Measurements from ENCODE around the gene ERICH4. TPM values are rescaled to one million over a fixed set of nuclear protein-coding genes. Genes with fewer than 3 reads are reported as not detected.

ERICH4 gene
- not detected in 2 replicates for total RNA-seq

GRCh38 chr19:41442473-41443355 is at the start of gene ERICH4:
Gene ERICH4 (plus strand): TSS chr19:41443156. CDS start chr19:41443170, 14 bp downstream.

GRCh38 chr19:41397086-41398049 is 45.6 kb upstream of the ERICH4 start, which contains the start of the genes BCKDHA and EXOSC5:
Gene BCKDHA (plus strand): TSS chr19:41397818. CDS start chr19:41397828, 10 bp downstream.
Gene EXOSC5 (minus strand): TSS chr19:41397359. CDS start chr19:41397328, 31 bp downstream.

GRCh38 chr19:41426952-41427646 is 15.9 kb upstream of the ERICH4 start, which contains the start of gene B3GNT8:
Gene B3GNT8 (minus strand): TSS chr19:41427374. CDS start chr19:41426778, 596 bp downstream.

DNA sequence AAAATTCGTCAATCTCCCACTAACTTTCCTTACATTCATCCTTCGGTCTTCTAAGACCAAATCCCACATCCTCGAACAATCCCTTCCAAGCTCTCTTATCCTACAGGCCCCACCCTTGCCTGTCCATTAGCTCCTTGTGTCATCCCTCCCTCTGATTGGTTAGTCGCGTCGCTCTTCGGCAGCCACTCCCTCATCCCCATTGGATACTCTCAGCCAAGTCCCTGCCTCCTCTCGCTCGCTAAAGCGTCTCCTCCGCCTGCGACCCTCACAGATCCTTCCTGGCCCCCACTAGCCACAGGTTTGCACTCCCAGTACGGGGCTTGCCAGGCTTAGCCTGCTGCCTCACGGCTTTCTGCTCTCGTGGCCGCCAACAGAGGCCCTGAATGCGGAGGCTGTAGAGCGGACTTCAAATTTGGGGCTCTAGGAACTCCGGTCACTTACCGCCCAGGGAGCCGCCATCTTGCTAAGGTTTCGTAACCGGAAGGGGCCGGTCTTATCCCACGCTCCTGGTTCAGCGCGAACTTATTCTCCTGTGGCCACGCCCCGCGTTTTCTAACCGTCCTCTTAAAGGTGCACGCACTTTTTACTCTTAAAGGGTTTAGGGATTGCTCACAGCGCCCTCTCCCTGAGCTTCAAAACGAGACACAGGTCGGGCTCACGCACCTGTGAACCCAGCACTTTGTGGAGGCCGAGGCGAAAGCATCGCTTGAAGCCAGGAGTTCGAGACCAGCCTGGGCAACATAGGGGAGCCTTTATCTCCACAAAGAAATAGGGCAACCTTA is 3.3 kb upstream of the ERICH4 start, which contains the start of gene DMAC2:
DMAC2 (minus strand) TSS at position 472 of the 782 bp plus-strand sequence; CDS start at position 459, 13 bp downstream.

Other genes with a start within 250 kb of the ERICH4 start
- 0.77 and 3.3 TPM in 2 replicates for gene CYP2S1, start 249.9 kb upstream of the ERICH4 start, total RNA-seq
- 105 and 126 TPM in 2 replicates for gene AXL, start 223.9 kb upstream of the ERICH4 start, total RNA-seq
- 48.0 and 54.5 TPM in 2 replicates for gene HNRNPUL1, start 178.8 kb upstream of the ERICH4 start, total RNA-seq
- 7.9 and 9.3 TPM in 2 replicates for gene CCDC97, start 133.0 kb upstream of the ERICH4 start, total RNA-seq
- gene TGFB1, start 89.2 kb upstream of the ERICH4 start, total RNA-seq = 8.2 and 9.8 TPM in 2 replicates
- gene B9D2, start 79.0 kb upstream of the ERICH4 start, total RNA-seq = 4.1 and 4.8 TPM in 2 replicates
- gene TMEM91, start 66.6 kb upstream of the ERICH4 start, total RNA-seq = 9.3 and 9.4 TPM in 2 replicates
- 7.3 and 7.9 TPM in 2 replicates for gene EXOSC5, start 45.8 kb upstream of the ERICH4 start, total RNA-seq
- gene BCKDHA, start 45.3 kb upstream of the ERICH4 start, total RNA-seq = 19.1 and 22.9 TPM in 2 replicates
- 3.2 and 5.2 TPM in 2 replicates for gene B3GNT8, start 15.8 kb upstream of the ERICH4 start, total RNA-seq
- gene DMAC2, start 3.2 kb upstream of the ERICH4 start, total RNA-seq = 28.1 and 32.6 TPM in 2 replicates
- gene CEACAM21, start 133.0 kb downstream of the ERICH4 start, total RNA-seq = not detected in 2 replicates
- not detected in 2 replicates for gene CEACAM4, start 183.9 kb downstream of the ERICH4 start, total RNA-seq
- gene CEACAM7, start 245.1 kb downstream of the ERICH4 start, total RNA-seq = not detected in 2 replicates